Activated naive CD4-positive, alpha-beta T cell treated with anti-CD3 and anti-CD28 coated beads for 36 hours (primary cell): Measurements from ENCODE around the gene RASA3. TPM values are rescaled to one million over a fixed set of nuclear protein-coding genes. Genes with fewer than 3 reads are reported as not detected.

Experiments
- CTCF ChIA-PET: fragments of 350-600 bp; sonication (Branson Sonifier 250); formaldehyde crosslinking; loops from one replicate; lab custom pipeline; 2021; ENCODE audit warnings: antibody characterized with exemption; lab: Charles Lee
- DNase-seq: peaks from one replicate; pipeline ENCODE4 v3.0.0-alpha.2; 2020
- H3K27ac Mint-ChIP-seq: one replicate; pipeline ENCODE4 v1.8.0; 2021; ENCODE audit warnings: mild to moderate bottlenecking, mixed read lengths
- H3K27me3 Mint-ChIP-seq: one replicate; pipeline ENCODE4 v1.8.0; 2021; ENCODE audit warnings: low read depth, mixed read lengths
- H3K36me3 Mint-ChIP-seq: one replicate; pipeline ENCODE4 v1.8.0; 2021; ENCODE audit warnings: low read depth, mixed read lengths
- H3K4me1 Mint-ChIP-seq: one replicate; pipeline ENCODE4 v1.8.0; 2021; ENCODE audit warnings: low read depth, mixed read lengths
- H3K4me3 Mint-ChIP-seq: one replicate; pipeline ENCODE4 v1.8.0; 2021; ENCODE audit warnings: mild to moderate bottlenecking, moderate library complexity, mixed read lengths
- H3K9me3 Mint-ChIP-seq: one replicate; pipeline ENCODE4 v1.8.0; 2021; ENCODE audit warnings: mixed read lengths
- intact Hi-C: fragments of 100-400 bp; cut with micrococcal nuclease; formaldehyde crosslinking; loops from one replicate; pipeline ENCODE4 v1.15.1; 2023
- total RNA-seq, 2 experiments: library from RNA; stranded (reverse); gene quantifications; one replicate each; pipeline ENCODE4 v1.2.3, GENCODE V29; 2021

The RASA3 gene
- total RNA-seq, 2 experiments from 2014 or later = 48.3 to 48.8 TPM

DNA sequence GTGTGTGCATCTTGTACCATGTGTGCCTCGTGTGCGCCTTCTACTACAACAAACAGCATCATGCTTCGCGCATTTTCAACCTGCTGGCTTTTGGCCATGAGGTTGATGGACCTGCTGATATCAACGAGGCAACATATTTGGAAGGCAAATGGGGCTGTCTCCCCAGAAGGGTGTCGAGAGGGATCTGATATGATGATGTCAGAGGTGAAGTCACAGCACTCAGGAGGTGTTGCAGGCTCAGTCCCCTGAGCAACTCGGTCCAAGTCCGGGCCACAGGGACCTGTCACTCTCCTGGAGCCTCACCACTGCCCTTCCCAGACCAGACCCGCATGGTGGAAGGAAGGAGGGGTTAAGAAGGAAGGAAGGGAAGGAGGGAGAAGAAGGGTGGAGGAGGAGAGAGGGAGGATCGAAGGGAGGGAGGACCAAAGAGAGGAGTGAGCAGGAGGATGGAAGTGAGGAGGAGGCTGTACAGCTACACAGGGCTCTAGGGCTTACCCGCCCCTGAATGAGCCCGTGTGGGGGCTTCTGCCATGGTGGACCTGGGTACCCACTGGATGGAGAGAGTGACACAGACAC is 151.8 kb downstream of the RASA3 start:
- Mint-ChIP-seq H3K27ac (no peak overlapping the region), H3K9me3 (no peaks in the 10 kb centered on the region), H3K4me3 (no peak overlapping the region), H3K36me3 (peaks cover 33% of the 10 kb centered on the region), H3K4me1 (no peaks in the 10 kb centered on the region), H3K27me3 (no peaks in the 10 kb centered on the region)
- CTCF ChIA-PET = no interaction called here
- intact Hi-C loops = no loop called here
- no peak for DNase-seq

DNA sequence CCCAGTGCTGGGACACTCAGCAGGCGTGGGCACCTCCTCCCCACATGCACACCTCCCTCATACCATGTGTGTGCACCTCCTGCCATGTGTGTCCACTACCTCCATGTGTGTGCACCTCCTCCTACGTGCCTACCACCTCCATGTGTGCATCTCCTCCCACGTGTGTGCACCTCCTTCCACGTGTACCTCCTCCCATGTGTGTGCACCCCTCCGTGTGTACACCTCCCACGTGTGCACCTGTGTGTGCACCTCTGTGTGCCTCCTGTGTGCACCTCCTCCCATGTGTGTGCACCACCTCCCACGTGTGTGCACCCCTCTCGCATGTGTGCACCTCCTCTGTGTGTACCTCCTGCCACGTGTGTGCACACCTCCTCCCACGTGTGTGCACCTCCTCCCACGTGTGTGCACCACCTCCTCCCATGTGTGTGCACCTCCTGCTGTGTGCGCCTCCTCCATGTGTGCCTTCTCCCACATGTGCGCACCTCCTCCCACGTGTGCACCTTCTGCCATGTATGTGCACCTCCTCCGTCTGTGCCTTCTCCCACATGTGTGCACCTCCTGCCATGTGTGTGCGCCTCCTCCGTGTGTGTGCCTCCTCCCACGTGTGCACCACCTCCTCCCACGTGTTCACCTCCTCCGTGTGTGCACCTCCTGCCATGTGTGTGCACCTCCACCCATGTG is 152.5 kb downstream of the RASA3 start:
- CTCF ChIA-PET = interaction anchor here (1.3 kb wide), 1 partner anchor 13 kb away, joined by 3 read pairs; no protein-coding TSS in a partner anchor
- no peaks in the 10 kb centered on the region for H3K4me1 Mint-ChIP-seq
- no peak for DNase-seq
- H3K36me3 Mint-ChIP-seq = peaks cover 35% of the 10 kb centered on the region
- intact Hi-C loops = no loop called here
- no peaks in the 10 kb centered on the region for H3K9me3 Mint-ChIP-seq
- H3K27me3 Mint-ChIP-seq = no peaks in the 10 kb centered on the region
- no peak overlapping the region for H3K27ac Mint-ChIP-seq
- no peak overlapping the region for H3K4me3 Mint-ChIP-seq

DNA sequence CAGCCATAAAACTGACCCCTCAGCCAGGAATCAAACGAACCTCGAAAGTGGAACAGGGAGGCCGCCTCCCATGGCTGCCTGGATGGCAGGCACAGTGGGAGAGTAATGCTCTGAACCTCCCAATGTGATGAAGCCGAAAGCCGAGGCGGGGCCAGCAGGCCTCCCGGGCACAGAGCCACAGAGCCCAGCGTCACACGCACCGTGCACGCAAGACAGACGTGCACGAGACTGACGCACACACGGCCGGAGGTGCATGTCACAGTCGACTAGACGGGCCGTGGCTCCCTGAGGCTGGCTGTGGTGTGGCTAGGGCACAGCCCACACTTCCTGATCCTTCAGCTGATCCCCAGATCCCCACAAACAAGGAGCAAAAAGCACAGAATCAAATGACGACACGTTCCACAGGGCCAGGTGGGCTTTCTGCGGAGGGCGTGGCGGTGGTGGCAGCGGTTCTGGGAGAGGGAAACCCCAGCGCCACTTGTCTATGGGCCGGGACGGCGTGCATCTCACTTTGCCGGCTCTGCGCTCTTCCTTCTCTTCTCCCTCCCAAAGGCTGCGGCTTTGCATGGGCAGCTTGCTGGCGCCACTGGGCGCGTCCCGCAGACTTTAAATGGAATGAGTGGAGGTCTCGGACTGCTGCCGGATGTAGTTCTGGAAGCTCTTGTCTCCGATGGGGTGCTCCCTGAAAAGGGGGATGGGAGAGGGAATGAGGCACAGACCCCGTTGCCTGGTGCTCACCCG is 153.5 kb downstream of the RASA3 start:
- CTCF ChIA-PET = interaction anchor here (1.0 to 1.3 kb wide), 2 partner anchors 12 to 131 kb away, joined by 3 read pairs; no protein-coding TSS in a partner anchor
- Mint-ChIP-seq H3K36me3 (peaks cover 35% of the 10 kb centered on the region), H3K27me3 (no peaks in the 10 kb centered on the region), H3K9me3 (no peaks in the 10 kb centered on the region), H3K4me1 (no peaks in the 10 kb centered on the region), H3K4me3 (no peak overlapping the region), H3K27ac (no peak overlapping the region)
- intact Hi-C loops = no loop called here
- no peak for DNase-seq

DNA sequence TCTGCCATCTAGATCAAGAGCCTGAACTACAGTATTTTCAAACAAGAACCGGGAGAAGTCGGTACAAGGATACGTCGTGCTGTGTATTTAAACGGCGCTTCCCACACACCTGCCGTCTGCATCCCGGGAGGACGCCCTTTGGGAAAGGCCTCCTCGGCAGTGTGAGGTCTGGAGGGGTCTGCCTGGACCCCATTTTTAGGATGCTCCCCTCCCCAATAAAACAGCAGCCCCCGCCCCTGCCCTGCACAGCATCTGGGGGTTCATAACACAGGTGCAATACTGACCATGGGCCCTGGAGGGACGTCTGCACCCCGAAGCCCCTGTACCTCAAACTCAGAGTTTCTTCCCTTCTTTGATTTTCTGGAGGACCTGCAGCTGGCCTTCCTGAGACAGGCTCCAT is 154.4 kb downstream of the RASA3 start:
- no peak for DNase-seq
- Mint-ChIP-seq H3K27me3 (no peaks in the 10 kb centered on the region), H3K9me3 (no peaks in the 10 kb centered on the region), H3K27ac (no peak overlapping the region), H3K4me1 (no peaks in the 10 kb centered on the region), H3K4me3 (no peak overlapping the region), H3K36me3 (peaks cover 35% of the 10 kb centered on the region)
- intact Hi-C loops = no loop called here
- CTCF ChIA-PET = interaction anchor here (1.0 kb wide), 1 partner anchor 132 kb away, joined by 3 read pairs; no protein-coding TSS in a partner anchor

DNA sequence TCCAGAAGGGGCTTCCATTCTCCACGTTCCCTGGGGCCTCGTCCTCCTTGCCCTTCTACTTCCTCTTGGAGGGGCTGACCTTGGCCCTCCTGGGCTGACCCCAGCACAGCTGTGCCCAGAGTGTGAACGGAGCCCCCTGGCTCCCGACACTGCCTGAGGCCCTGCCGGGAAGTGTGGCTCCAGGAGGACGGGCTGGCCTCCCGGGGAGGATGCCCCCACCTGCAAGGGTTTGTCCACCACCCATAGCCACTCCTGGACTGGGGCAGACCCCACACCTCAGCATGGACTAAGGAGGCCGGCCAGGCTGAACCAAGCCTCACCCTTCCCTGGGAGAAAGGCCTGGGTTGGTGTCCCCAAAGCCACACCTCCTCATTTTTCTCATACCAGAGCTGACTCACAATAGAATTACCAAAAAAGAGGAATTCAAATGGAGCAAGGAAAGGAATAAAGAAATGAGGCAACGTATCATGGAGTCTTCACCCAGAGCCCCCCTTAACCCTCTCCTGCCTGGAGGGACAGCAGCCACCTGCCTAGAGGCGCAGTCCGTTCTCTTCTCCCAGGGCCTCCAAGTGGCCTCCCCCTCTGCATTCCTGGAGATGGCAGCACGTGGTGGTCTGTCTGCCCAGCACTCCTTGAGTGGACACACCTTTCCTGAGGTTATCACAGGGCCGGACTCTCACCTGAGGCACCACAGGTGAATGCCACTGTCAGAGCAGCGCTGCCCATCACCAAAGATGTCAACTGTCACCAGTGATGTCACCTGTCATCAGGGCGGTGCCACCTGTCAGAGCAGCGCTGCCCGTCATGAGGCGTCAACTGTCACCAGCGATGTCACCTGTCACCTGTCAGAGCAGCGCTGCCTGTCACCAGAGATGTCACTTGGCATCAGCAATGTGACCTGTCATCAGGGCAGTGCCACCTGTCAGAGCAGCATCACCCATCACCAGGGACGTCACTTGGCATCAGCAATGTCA is 155.4 kb downstream of the RASA3 start:
- H3K9me3 Mint-ChIP-seq = no peaks in the 10 kb centered on the region
- no peak overlapping the region for H3K4me3 Mint-ChIP-seq
- H3K4me1 Mint-ChIP-seq = no peaks in the 10 kb centered on the region
- H3K36me3 Mint-ChIP-seq = peaks cover 31% of the 10 kb centered on the region
- no peak for DNase-seq
- intact Hi-C loops = no loop called here
- no peaks in the 10 kb centered on the region for H3K27me3 Mint-ChIP-seq
- peak overlapping the region; percentile 65 for H3K27ac Mint-ChIP-seq
- CTCF ChIA-PET = no interaction called here

DNA sequence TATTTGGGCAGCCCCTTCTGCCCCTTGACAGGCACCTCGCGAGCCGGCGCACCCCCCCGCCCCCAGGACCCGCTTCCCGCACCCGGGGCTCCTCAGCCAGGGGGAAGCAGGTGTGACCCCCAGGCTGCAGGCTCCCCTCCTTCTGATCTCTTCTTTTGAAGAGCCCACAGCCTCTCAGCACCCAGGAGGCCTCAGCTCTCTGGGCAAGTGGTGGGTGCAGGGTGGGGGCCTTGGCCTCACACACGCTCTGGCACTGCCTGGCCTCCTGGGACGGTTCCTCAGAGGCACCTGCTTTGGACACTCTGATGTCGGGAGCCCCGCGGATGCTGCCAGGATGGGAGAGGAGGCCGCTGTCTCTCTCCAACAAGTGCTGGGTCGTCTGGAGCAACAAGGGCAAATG is 157.0 kb downstream of the RASA3 start:
- H3K27ac Mint-ChIP-seq = no peak overlapping the region
- H3K36me3 Mint-ChIP-seq = peaks cover 19% of the 10 kb centered on the region
- H3K27me3 Mint-ChIP-seq = no peaks in the 10 kb centered on the region
- H3K4me3 Mint-ChIP-seq = no peak overlapping the region
- intact Hi-C loops = no loop called here
- CTCF ChIA-PET = no interaction called here
- no peaks in the 10 kb centered on the region for H3K9me3 Mint-ChIP-seq
- no peaks in the 10 kb centered on the region for H3K4me1 Mint-ChIP-seq
- no peak for DNase-seq

DNA sequence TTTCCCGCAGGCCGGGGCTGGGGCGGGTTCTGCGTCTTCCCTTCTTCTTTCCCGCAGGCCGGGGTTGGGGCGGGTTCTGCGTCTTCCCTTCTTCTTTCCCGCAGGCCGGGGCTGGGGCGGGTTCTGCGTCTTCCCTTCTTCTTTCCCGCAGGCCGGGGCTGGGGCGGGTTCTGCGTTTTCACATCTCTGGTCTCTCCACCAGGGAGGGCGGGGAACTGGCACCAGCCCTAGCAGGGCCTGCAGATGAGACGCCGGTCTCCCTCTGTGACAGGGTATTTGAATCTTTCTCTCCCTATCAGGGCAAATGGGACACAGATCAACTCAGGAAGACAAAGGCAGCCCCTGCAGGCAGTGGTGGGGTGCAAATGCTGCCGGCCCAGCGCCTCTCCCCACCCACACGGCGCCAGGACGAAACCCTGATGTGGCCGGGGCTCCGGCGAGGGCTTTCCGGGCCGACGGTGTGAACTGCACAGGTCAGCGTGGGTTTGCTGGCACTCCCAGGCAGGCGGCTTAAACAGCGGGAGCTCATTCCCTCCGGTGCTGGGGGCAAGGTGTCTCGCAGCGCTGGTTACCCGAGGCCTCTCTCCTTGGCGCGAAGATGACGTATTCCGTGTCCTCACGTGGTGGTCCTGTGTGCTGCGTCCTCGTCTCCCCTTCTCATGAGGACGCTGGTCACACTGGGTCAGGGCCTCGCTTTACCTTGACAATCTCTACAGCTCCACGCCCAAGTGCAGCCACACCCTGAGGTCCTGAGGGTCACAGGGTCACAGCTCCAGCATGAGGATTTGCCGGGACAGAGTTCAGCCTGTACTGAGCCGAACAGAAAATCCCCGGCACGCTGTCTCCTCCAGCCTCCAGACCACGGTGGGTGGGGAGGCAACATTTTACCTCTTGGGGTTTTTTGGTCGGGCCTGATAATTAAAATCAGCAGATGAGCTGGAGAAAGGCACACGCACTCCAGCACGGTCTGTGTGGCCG is 157.8 kb downstream of the RASA3 start:
- Mint-ChIP-seq H3K27ac (no peak overlapping the region), H3K36me3 (peaks cover 12% of the 10 kb centered on the region), H3K4me1 (no peaks in the 10 kb centered on the region), H3K9me3 (no peaks in the 10 kb centered on the region), H3K4me3 (no peak overlapping the region), H3K27me3 (no peaks in the 10 kb centered on the region)
- CTCF ChIA-PET = no interaction called here
- intact Hi-C loops = no loop called here
- DNase-seq = no peak

DNA sequence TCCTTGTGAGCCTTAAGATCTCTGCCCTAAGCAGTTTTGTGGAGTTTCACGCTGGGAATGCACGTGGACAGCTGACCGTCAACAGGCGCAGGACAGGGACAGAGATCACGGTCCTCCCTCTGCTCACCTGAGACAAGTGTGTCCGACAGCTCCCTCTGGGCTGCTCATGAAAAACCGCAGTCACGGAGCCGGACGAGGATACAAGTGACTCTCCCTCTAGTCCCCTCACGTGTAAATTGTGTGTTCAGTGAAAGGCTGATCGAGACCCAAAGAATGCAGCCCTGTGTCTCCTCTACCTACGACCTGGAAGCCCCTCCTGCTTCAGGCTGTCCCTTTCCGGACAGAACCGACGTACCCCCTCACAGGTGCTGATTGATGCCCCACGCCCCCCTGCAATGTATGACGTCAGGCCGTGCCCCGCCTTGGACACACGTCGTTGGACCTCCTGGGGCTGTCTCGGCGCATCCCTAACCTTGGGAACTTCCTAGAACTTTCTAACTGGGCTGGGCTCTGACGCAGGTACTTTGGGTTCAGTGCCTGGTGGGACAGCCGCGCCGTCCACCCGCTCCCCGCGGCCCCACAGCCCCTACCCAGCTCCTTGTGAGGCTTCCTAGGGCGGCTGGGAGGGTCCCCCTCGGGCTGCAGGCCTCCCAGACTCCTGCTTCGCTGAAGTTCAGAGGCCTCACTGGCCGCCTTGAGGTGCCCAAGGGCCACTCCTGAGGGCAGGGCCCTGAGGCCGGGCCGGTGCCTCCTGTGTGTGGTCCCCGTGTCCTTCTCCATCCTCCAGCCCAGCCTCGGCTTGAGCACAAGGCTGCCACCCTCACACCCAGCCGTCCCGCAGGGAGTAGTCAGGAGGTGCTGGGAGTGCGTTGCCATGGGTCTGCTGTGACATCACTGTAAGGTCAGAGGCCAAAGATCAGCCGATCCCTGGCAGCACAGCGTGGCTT is 158.9 kb downstream of the RASA3 start, which contains the start of gene C13orf46:
Gene C13orf46, minus strand, starts transcription at position 859 of the 947 bp plus-strand sequence. Its CDS starts 79 bp downstream, at position 780.
- H3K27me3 Mint-ChIP-seq = no peaks in the 10 kb centered on the region
- CTCF ChIA-PET = interaction anchor here (0.5 kb wide), 1 partner anchor 264 kb away, joined by 3 read pairs; no protein-coding TSS in a partner anchor
- DNase-seq = no peak

DNA sequence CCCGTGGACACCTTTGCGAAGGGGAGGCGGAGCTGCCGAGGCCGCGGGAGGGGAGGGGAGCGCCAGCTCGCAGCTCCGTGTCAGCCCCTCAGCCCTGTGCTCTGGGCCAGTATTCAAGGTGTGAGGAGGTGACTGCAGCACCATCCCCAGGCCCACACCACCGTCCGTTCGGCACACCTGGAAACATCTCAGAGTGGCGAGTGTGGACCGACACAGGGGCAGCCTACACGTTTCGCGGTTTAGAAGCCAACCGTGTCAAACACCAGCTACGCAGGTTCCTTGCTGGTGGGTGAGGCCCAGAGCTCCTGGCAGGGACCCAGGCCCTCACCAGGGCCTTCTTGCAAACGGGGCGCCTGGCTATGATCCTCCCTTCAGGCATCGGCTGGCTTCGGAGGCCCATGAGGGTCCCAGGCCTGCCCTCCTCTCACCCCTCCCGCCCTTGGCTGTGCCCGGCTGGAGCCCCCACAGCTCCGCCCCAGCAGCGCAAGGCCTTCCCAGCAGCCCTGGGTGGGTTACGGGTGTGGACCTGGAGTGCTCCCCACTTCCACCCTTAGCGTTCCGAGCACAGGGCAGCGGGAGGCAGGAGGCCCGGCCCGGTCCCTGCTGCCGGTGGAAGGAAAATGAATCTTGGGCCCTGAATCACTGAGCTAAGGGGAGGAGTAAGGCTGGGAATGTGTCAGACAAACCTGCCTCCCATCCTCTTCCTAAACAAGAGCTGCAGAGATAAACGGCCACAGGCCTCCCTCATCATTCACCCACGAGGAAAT is 159.8 kb downstream of the RASA3 start:
- no peak overlapping the region for H3K4me3 Mint-ChIP-seq

More for the DNA sequence above, 158.9 kb downstream of the RASA3 start, which contains the start of gene C13orf46:
- Mint-ChIP-seq H3K27ac (no peak within 1 kb of the TSS), H3K9me3 (no peaks in the 10 kb centered on the region), H3K4me1 (no peaks in the 10 kb centered on the region), H3K4me3 (no peak within 1 kb of the TSS), H3K36me3 (peaks cover 10% of the 10 kb centered on the region)
- intact Hi-C loops = no loop called here

More for the DNA sequence above, 159.8 kb downstream of the RASA3 start:
- no peak for DNase-seq
- CTCF ChIA-PET = interaction anchor here (0.5 kb wide), 1 partner anchor 265 kb away, joined by 3 read pairs; no protein-coding TSS in a partner anchor
- Mint-ChIP-seq H3K27me3 (no peaks in the 10 kb centered on the region), H3K36me3 (peaks cover 9% of the 10 kb centered on the region), H3K9me3 (no peaks in the 10 kb centered on the region), H3K4me1 (no peaks in the 10 kb centered on the region), H3K27ac (no peak overlapping the region)
- intact Hi-C loops = no loop called here
